Nephron (organoid): Measurements from ENCODE around the gene VMP1.
"Not testable (repeated sequence)": the region's sequence is repeated elsewhere in the genome, so short reads cannot be mapped to it uniquely, and the experiment has no call there.

Experiments
- H3K27ac Mint-ChIP-seq, 3 experiments: 2 replicates each; pipeline ENCODE4 v1.8.0; 2020; ENCODE audit warnings: mixed read lengths in 3 of 3, mild to moderate bottlenecking in 2 of 3, moderate library complexity in 1 of 3
- H3K27me3 Mint-ChIP-seq: 2 replicates; pipeline ENCODE4 v1.8.0; 2021; ENCODE audit warnings: low read depth, mild to moderate bottlenecking, moderate library complexity, mixed read lengths
- H3K36me3 Mint-ChIP-seq: 2 replicates; pipeline ENCODE4 v1.8.0; 2020; ENCODE audit warnings: low read depth, mixed read lengths
- H3K4me1 Mint-ChIP-seq: 2 replicates; pipeline ENCODE4 v1.8.0; 2020; ENCODE audit warnings: mixed read lengths
- H3K4me3 Mint-ChIP-seq, 3 experiments: 2 replicates each; pipeline ENCODE4 v1.8.0; 2020; ENCODE audit warnings: mild to moderate bottlenecking in 3 of 3, mixed read lengths in 3 of 3, moderate library complexity in 2 of 3
- H3K9me3 Mint-ChIP-seq: 2 replicates; pipeline ENCODE4 v1.8.0; 2020; ENCODE audit warnings: mixed read lengths
- TF ChIP-seq, protein P1 (sequence below), 3 experiments: fragments of 200-600 bp; sonication (generic); IDR thresholded peaks; one replicate each; pipeline ENCODE4 v1.5.0; 2021; ENCODE audit warnings: antibody characterized with exemption in 3 of 3; ENCODE audit not compliant: unreplicated experiment in 3 of 3

Gene VMP1

DNA sequence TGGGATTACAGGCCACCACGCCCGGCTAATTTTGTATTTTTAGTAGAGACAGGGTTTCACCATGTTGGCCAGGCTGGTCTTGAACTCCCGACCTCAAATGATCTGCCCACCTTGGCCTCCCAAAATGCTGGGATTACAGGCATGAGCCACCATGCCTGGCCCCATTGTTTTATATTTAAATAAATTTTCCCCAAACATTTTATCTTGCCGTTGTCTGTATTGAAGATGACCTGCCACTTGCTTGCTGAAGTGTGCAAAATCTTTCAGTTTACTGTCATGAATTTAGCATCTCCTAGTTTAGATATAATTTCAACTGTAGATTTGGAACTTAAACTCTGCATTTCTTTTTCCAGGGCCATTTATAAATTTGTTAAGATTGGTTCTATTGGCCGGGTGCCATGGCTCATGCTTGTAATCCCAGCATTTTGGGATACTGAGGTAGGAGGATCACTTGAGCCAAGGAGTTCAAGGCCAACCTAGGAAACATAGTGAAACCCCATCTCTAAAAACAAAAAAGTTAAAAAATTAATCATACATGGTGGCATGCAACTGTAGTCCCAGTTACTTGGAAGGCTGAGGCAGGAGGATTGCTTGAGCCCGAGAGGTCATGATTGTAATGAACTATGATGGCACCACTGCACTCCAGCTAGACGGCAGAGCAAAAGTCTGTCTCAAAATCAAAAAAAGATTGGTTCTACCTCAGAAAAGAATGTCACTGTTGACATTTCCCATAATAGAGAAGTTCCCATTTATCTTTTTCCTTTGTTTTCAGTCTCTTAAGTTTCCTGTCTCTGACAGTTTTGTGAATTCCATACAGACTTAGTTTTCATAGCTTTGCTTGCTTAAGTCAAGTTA lies 84.4 kb downstream of the VMP1 start:
- TF ChIP-seq, protein P1, sequence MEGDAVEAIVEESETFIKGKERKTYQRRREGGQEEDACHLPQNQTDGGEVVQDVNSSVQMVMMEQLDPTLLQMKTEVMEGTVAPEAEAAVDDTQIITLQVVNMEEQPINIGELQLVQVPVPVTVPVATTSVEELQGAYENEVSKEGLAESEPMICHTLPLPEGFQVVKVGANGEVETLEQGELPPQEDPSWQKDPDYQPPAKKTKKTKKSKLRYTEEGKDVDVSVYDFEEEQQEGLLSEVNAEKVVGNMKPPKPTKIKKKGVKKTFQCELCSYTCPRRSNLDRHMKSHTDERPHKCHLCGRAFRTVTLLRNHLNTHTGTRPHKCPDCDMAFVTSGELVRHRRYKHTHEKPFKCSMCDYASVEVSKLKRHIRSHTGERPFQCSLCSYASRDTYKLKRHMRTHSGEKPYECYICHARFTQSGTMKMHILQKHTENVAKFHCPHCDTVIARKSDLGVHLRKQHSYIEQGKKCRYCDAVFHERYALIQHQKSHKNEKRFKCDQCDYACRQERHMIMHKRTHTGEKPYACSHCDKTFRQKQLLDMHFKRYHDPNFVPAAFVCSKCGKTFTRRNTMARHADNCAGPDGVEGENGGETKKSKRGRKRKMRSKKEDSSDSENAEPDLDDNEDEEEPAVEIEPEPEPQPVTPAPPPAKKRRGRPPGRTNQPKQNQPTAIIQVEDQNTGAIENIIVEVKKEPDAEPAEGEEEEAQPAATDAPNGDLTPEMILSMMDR (IDR thresholded peaks at IDR 0.05; ENCODE audit: unreplicated experiment in 3 of 3), result no peak
- Mint-ChIP-seq H3K4me1 (peaks cover 6% of the 10 kb centered on the region), H3K36me3 (peaks cover 22% of the 10 kb centered on the region), H3K27me3 (no peaks in the 10 kb centered on the region), H3K27ac (peak overlapping the region in 1 of 3 experiments; percentile 23), H3K4me3 (no peak overlapping the region), H3K9me3 (no peaks in the 10 kb centered on the region)

GRCh38 chr17:59792458-59792823 lies 85.0 kb downstream of the VMP1 start:
- peaks cover 22% of the 10 kb centered on the region for H3K36me3 Mint-ChIP-seq
- not testable (repeated sequence) for H3K4me1 Mint-ChIP-seq, H3K27me3 Mint-ChIP-seq, H3K9me3 Mint-ChIP-seq, H3K4me3 Mint-ChIP-seq, H3K27ac Mint-ChIP-seq

DNA sequence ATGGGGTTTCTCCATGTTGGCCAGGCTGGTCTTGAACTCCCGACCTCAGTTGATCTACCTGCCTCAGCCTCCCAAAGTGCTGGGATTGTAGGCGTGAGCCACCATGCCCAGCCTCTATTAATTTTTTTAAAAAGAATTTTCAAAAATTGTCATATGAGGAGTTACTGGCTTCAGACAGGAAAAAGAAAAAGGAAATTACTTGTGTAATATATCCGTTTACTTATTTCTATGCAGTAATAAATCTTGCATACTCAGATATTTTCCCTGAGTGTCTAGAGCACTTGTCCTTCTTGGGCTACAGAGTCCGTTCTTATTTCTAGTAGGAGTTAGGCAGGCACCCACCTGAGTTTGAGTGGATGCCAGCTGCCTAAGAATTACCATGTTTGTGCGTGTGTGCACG lies 85.8 kb downstream of the VMP1 start:
- no peaks in the 10 kb centered on the region for H3K9me3 Mint-ChIP-seq
- TF ChIP-seq, protein P1 (IDR thresholded peaks at IDR 0.05; ENCODE audit: unreplicated experiment in 3 of 3), result no peak

DNA sequence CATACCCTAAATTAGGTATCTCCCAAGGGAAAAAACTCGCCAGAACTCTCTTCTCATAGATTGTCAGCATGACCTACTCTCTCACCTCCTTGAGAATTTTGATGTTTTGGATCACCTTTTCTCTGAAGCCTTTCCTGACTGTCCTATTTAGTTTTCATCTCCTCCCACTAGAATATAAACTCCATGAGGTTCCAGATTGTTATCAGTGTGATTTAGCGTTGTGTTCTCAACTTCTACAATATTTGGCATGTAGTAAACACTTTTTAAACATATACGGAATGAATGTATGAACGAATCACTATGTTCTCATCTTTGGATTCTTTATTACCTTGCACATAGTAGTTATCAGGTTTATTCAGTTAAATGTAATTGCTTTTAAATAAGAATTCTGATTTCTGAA lies 88.7 kb downstream of the VMP1 start:
- Mint-ChIP-seq H3K9me3 (no peaks in the 10 kb centered on the region), H3K27ac (no peak overlapping the region), H3K4me1 (peaks cover 5% of the 10 kb centered on the region), H3K4me3 (no peak overlapping the region), H3K36me3 (peaks cover 18% of the 10 kb centered on the region), H3K27me3 (no peaks in the 10 kb centered on the region)
- TF ChIP-seq, protein P1 (IDR thresholded peaks at IDR 0.05; ENCODE audit: unreplicated experiment in 3 of 3), result no peak

More for the DNA sequence above, 85.8 kb downstream of the VMP1 start:
- H3K4me3 Mint-ChIP-seq, result no peak overlapping the region
- peaks cover 3% of the 10 kb centered on the region for H3K4me1 Mint-ChIP-seq
- H3K27ac Mint-ChIP-seq, result no peak overlapping the region
- no peaks in the 10 kb centered on the region for H3K27me3 Mint-ChIP-seq
- peaks cover 22% of the 10 kb centered on the region for H3K36me3 Mint-ChIP-seq

- H3K4me1 Mint-ChIP-seq, result peaks cover 5% of the 10 kb centered on the region
- no peak overlapping the region for H3K4me3 Mint-ChIP-seq
- peaks cover 16% of the 10 kb centered on the region for H3K36me3 Mint-ChIP-seq
- TF ChIP-seq, protein P1 (IDR thresholded peaks at IDR 0.05; ENCODE audit: unreplicated experiment in 3 of 3), result no peak
- H3K27me3 Mint-ChIP-seq, result no peaks in the 10 kb centered on the region
- no peak overlapping the region for H3K27ac Mint-ChIP-seq
- H3K9me3 Mint-ChIP-seq, result no peaks in the 10 kb centered on the region
These were observed 89.3 kb downstream of the VMP1 start for GRCh38 chr17:59796785-59797205.

- Mint-ChIP-seq H3K9me3 (no peaks in the 10 kb centered on the region), H3K36me3 (peaks cover 14% of the 10 kb centered on the region), H3K4me3 (no peak overlapping the region), H3K27ac (no peak overlapping the region), H3K4me1 (peaks cover 5% of the 10 kb centered on the region), H3K27me3 (no peaks in the 10 kb centered on the region)
- TF ChIP-seq, protein P1 (IDR thresholded peaks at IDR 0.05; ENCODE audit: unreplicated experiment in 3 of 3), result no peak
These were observed 90.7 kb downstream of the VMP1 start for GRCh38 chr17:59798111-59798510.
